ENCODE measurements around the gene GPR137.
"Not testable (repeated sequence)": the region's sequence is repeated elsewhere in the genome, so short reads cannot be mapped to it uniquely, and the experiment has no call there.

GPR137 gene

DNA sequence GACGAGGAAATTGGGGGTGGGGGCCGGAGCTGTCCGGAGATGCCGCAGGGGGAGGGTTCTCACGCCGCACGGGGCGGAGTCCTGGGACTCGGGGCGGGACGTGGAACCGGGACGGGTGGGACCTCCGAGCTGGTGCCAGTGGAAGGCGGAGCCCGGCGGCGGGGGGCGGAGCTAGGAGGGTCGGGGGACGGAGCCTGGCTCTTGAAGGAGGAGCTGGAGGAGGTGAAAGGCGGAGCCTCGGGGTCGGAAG is 44.5 kb upstream of the GPR137 start:
- TF ChIP-seq, protein P1, sequence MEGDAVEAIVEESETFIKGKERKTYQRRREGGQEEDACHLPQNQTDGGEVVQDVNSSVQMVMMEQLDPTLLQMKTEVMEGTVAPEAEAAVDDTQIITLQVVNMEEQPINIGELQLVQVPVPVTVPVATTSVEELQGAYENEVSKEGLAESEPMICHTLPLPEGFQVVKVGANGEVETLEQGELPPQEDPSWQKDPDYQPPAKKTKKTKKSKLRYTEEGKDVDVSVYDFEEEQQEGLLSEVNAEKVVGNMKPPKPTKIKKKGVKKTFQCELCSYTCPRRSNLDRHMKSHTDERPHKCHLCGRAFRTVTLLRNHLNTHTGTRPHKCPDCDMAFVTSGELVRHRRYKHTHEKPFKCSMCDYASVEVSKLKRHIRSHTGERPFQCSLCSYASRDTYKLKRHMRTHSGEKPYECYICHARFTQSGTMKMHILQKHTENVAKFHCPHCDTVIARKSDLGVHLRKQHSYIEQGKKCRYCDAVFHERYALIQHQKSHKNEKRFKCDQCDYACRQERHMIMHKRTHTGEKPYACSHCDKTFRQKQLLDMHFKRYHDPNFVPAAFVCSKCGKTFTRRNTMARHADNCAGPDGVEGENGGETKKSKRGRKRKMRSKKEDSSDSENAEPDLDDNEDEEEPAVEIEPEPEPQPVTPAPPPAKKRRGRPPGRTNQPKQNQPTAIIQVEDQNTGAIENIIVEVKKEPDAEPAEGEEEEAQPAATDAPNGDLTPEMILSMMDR (IDR thresholded peaks at IDR 0.05; ENCODE audit: low read depth, low read length), result no peak
- peak; percentile 99 for DNase-seq (ENCODE audit: extremely low read depth, low read depth)

DNA sequence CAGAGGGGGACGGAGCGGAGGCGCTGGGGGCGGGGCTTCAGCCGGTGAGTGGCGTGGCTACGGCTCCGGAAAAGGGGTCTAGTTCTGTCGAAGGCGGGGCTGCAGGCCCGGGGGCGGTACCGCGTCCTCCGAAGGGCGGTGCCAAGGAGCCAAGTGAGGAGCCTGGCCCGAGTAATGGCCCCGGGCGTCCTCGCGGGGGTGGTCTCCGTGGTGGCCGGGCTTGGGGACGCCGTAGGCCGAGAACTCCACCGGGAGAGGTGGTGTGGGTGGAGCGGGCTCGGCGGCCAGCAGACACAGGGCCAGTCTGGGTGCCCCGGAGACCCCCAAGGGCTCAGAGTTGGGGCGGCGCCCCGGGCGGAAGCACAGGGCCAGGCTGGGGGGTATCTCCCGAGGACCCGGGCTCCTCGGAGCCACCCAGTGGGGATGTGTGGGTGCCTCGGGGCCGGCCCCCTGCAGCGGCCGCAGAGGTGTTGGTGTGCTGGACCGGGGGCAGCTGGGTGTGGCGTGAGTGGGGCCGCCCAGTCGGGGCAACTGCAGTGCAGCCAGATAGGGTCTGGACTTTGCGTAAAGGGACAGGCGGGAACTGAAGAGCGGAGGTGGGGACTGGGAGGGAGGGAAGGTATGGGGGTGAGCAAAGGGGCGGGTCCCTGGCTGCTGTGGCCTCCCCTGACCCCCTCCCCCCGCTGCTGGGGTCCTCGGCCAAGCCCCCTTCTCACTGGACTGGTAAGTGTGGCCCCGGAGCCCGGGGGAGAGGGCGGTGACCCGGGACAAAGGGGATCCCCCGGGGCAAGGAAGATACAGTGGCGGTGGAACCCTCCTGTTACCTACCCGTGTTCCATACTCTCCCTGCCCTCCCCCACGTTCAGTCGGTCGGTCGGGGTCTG is 43.9 kb upstream of the GPR137 start:
- DNase-seq (ENCODE audit: extremely low read depth, low read depth), result no peak
- TF ChIP-seq, protein P1 (IDR thresholded peaks at IDR 0.05; ENCODE audit: low read depth, low read length), result no peak

DNA sequence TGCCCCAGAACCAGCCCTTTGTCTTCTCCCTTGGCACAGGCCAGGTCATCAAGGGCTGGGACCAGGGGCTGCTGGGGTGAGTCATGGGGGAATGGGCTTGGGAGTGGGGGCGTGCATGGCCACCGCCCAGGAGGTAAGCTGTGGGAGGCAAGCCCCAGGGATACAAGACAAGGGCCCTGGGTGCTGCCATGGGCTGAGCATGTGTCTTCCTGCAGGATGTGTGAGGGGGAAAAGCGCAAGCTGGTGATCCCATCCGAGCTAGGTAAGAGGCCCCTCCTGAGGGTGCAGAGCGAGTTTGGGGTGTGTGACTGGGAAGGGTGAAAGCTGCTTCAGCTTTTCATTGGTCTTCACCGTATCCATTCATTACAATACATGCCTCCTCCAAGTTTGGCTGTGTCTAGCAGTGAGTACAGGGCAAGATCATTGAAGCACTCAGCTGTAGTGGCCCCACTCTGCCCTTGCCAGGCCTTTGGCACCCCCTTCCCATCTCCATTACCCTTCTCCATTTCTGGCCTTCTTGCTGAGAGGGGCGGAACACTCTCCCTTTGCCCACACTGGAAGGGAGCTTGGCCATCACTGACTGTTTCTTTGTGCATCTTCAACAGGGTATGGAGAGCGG is 42.3 kb upstream of the GPR137 start:
- TF ChIP-seq, protein P1 (IDR thresholded peaks at IDR 0.05; ENCODE audit: low read depth, low read length), result no peak
- DNase-seq (ENCODE audit: extremely low read depth, low read depth), result no peak

DNA sequence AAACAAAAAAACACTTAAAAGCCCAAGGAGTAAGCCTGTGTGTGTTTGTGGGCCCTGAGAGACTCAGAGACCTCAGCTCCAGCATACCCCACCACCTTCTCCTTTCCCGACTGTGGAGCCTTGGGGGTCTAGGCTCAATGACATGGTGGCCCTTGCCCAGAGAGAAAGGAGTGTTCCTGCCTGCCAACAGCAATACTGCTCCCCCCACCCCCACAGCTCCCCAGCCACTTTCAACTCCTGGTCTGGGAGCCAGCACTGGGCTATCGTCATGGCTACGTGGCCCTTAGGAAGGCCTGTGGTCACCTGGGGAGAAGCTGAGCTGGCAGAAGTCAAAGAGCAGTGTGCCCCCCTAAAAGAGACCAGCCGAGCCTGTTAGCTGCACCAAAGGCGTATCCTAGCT is 41.5 kb upstream of the GPR137 start:
- DNase-seq (ENCODE audit: extremely low read depth, low read depth), result no peak
- TF ChIP-seq, protein P1 (IDR thresholded peaks at IDR 0.05; ENCODE audit: low read depth, low read length), result no peak

DNA sequence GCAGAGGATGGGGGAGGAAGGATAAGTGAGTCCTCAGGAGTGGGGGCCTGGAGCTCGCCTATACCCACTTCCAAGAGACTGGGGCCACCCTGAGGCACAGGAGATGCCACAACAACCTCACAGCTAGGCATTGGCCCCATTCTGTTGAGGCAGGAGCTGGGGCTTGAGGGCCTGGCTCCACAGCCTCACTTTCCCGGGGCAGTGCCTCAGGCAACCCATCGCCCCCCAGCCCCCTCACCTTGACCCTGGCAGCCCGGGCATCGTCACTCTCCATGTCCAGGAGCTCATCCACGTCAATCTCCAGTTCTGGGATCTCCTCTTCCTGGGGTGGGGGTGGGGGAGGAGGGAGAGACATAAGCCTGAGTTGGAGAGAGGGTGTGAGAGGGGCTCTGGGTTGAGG is 40.7 kb upstream of the GPR137 start:
- DNase-seq (ENCODE audit: extremely low read depth, low read depth), result no peak
- TF ChIP-seq, protein P1 (IDR thresholded peaks at IDR 0.05; ENCODE audit: low read depth, low read length), result no peak

DNA sequence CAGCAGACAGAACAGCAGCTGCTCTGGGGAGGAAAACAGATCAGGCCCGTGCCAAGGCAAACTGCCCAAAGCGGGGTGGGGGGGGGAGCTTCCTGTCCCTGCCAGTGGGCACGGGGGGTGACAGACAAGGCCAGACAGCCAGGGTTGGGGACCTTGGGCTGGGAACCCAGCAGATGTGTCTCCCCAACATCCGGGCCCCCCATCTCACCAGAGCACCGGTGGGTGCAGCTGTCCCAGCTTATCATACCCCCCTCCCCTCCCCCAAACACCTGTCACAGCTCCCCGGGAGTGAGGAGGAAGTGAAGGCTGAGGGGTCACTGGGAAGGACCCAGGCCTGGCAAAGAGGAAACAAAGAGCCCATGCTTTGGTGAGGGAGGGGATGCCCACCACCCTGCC is 40.2 kb upstream of the GPR137 start:
- no peak for DNase-seq (ENCODE audit: extremely low read depth, low read depth)
- TF ChIP-seq, protein P1 (IDR thresholded peaks at IDR 0.05; ENCODE audit: low read depth, low read length), result no peak

DNA sequence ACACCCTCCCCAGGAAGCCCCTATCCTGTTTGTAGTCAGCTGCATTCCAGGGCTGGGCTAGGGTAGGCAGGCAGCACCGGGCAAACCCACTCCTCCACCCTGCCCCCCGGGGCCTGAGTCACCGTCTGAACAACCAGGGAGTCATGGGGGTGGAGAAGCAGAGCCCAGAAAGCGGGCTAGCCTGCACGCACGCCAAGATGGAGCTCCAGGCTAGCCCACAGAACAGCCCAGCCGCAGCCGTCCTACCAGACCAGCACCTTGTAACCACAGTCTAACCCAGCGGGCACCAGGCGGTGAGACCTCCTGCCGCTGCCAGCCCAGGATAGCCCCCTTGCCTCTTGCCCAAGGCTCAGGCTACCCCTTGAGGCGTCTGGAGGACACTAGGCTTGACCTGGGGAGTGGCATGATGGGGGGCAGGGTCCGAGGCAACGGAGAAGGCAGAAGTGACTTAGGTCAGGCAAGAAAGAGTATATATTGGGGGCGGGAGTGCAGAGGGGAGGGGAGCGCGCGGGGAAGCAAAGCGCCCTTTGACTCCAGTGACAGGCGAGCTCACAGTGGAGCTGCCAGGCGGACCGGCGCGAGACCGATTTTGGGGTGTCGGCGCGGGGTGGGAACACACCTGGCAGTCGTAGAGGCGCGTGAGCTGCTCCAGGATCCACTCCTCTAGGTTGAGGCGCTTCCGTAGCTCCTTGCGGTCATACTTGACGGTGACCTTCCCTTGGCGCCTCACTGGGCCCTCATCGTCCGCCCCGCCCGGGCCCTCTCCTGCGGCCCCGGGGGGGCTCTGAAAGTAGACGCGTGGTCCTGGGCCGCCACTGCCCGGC is 39.6 kb upstream of the GPR137 start:
- TF ChIP-seq, protein P1 (IDR thresholded peaks at IDR 0.05; ENCODE audit: low read depth, low read length), result no peak
- DNase-seq (ENCODE audit: extremely low read depth, low read depth), result peak; percentile 49

DNA sequence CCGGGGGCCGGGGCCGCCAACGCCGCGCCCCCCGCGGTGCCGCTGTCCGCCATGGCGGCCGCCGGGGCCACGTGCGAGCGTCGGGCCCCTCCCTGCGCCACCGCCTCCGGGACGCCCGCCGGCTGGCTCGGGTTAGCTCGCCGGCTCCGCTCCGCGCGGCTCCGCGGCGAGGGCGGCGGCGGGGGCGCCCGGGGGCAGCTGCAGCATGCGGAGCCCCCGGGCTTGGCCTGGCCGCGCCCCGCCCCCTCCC is 39.1 kb upstream of the GPR137 start:
- DNase-seq (ENCODE audit: extremely low read depth, low read depth), result not testable (repeated sequence)

Data from AG09319 (cell line).